ENCODE measurements around the gene IFNGR2. TPM values are rescaled to one million over a fixed set of nuclear protein-coding genes. Genes with fewer than 3 reads are reported as not detected.

Gene IFNGR2
- total and polyA plus RNA-seq, 2 experiments from 2014 or later, result 21.9 to 29.4 TPM

DNA sequence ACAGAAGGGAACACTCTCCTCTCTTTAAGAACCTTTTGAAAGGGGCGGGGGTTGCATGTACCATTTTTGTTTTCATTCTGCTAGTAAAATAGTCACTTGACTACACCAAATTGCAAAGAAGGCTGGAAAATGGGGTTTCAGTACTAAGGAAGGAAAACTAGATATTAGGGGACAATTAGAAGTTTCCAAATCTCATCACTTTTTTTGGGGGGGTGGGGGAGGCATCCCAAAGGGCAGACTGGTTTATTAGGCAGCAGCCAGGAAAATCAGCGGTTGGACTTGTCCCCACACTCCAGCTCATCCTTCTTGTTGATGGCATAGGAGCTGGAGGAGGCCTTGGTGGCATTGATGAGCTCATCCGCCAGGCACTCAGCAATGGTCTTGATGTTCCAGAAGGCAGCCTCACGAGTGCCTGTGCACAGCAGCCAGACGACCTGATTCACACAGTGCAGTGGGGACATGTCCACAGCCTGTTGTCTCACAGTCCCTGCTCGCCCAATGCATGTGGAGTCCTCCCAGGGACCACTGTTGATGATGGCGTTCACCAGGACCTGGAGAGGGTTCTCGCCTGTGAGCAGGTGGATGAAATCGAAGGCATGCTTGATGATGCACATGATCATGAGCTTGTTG lies 78.2 kb downstream of the IFNGR2 start (continued):
- TF ChIP-seq, protein P1, sequence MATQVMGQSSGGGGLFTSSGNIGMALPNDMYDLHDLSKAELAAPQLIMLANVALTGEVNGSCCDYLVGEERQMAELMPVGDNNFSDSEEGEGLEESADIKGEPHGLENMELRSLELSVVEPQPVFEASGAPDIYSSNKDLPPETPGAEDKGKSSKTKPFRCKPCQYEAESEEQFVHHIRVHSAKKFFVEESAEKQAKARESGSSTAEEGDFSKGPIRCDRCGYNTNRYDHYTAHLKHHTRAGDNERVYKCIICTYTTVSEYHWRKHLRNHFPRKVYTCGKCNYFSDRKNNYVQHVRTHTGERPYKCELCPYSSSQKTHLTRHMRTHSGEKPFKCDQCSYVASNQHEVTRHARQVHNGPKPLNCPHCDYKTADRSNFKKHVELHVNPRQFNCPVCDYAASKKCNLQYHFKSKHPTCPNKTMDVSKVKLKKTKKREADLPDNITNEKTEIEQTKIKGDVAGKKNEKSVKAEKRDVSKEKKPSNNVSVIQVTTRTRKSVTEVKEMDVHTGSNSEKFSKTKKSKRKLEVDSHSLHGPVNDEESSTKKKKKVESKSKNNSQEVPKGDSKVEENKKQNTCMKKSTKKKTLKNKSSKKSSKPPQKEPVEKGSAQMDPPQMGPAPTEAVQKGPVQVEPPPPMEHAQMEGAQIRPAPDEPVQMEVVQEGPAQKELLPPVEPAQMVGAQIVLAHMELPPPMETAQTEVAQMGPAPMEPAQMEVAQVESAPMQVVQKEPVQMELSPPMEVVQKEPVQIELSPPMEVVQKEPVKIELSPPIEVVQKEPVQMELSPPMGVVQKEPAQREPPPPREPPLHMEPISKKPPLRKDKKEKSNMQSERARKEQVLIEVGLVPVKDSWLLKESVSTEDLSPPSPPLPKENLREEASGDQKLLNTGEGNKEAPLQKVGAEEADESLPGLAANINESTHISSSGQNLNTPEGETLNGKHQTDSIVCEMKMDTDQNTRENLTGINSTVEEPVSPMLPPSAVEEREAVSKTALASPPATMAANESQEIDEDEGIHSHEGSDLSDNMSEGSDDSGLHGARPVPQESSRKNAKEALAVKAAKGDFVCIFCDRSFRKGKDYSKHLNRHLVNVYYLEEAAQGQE (IDR thresholded peaks at IDR 0.05; ENCODE audit: unreplicated experiment), result no peak
- no peak for TF ChIP-seq EZH2 (IDR thresholded peaks at IDR 0.05; ENCODE audit: low read depth, unreplicated experiment)
- no peak for TF ChIP-seq JUNB (IDR thresholded peaks at IDR 0.05; ENCODE audit: unreplicated experiment)
- TF ChIP-seq, protein P2, sequence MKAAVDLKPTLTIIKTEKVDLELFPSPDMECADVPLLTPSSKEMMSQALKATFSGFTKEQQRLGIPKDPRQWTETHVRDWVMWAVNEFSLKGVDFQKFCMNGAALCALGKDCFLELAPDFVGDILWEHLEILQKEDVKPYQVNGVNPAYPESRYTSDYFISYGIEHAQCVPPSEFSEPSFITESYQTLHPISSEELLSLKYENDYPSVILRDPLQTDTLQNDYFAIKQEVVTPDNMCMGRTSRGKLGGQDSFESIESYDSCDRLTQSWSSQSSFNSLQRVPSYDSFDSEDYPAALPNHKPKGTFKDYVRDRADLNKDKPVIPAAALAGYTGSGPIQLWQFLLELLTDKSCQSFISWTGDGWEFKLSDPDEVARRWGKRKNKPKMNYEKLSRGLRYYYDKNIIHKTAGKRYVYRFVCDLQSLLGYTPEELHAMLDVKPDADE (IDR thresholded peaks at IDR 0.05), result no peak

Other genes with a start within 250 kb of the IFNGR2 start
- 11.1 and 18.2 TPM in 2 replicates for gene IFNAR2, start 173.5 kb upstream of the IFNGR2 start, total RNA-seq (2014; rRNA removed; shearing (Covaris generic))
- 14.5 and 16.8 TPM in 2 replicates for gene IFNAR2, start 173.5 kb upstream of the IFNGR2 start, polyA plus RNA-seq (2016; fragmentation: Nextera tagmentation; extraction: Ambion mirVana)
- 2.1 and 2.5 TPM in 2 replicates for gene IL10RB, start 137.0 kb upstream of the IFNGR2 start, total RNA-seq (2014; rRNA removed; shearing (Covaris generic))
- 2.2 and 2.4 TPM in 2 replicates for gene IL10RB, start 137.0 kb upstream of the IFNGR2 start, polyA plus RNA-seq (2016; fragmentation: Nextera tagmentation; extraction: Ambion mirVana)
- 3.9 and 14.0 TPM in 2 replicates for gene IFNAR1, start 78.4 kb upstream of the IFNGR2 start, total RNA-seq (2014; rRNA removed; shearing (Covaris generic))
- 14.5 and 18.7 TPM in 2 replicates for gene IFNAR1, start 78.4 kb upstream of the IFNGR2 start, polyA plus RNA-seq (2016; fragmentation: Nextera tagmentation; extraction: Ambion mirVana)
- gene TMEM50B, start 76.6 kb downstream of the IFNGR2 start, total RNA-seq (2014; rRNA removed; shearing (Covaris generic)), result 19.1 and 25.1 TPM in 2 replicates
- gene TMEM50B, start 76.6 kb downstream of the IFNGR2 start, polyA plus RNA-seq (2016; fragmentation: Nextera tagmentation; extraction: Ambion mirVana), result 26.1 and 27.6 TPM in 2 replicates
- 2.5 and 5.0 TPM in 2 replicates for gene DNAJC28, start 88.3 kb downstream of the IFNGR2 start, total RNA-seq (2014; rRNA removed; shearing (Covaris generic))
- gene DNAJC28, start 88.3 kb downstream of the IFNGR2 start, polyA plus RNA-seq (2016; fragmentation: Nextera tagmentation; extraction: Ambion mirVana), result 3.8 and 6.6 TPM in 2 replicates
- gene GART, start 138.7 kb downstream of the IFNGR2 start, total RNA-seq (2014; rRNA removed; shearing (Covaris generic)), result 224 and 270 TPM in 2 replicates
- 86.3 and 87.6 TPM in 2 replicates for gene GART, start 138.7 kb downstream of the IFNGR2 start, polyA plus RNA-seq (2016; fragmentation: Nextera tagmentation; extraction: Ambion mirVana)
- gene SON, start 139.6 kb downstream of the IFNGR2 start, total RNA-seq (2014; rRNA removed; shearing (Covaris generic)), result 361 and 362 TPM in 2 replicates
- gene SON, start 139.6 kb downstream of the IFNGR2 start, polyA plus RNA-seq (2016; fragmentation: Nextera tagmentation; extraction: Ambion mirVana), result 1,421 and 1,477 TPM in 2 replicates
- gene DONSON, start 185.3 kb downstream of the IFNGR2 start, total RNA-seq (2014; rRNA removed; shearing (Covaris generic)), result 35.2 and 37.4 TPM in 2 replicates
- gene DONSON, start 185.3 kb downstream of the IFNGR2 start, polyA plus RNA-seq (2016; fragmentation: Nextera tagmentation; extraction: Ambion mirVana), result 27.2 and 32.9 TPM in 2 replicates
- 23.3 and 23.8 TPM in 2 replicates for gene CRYZL1, start 238.3 kb downstream of the IFNGR2 start, total RNA-seq (2014; rRNA removed; shearing (Covaris generic))
- gene CRYZL1, start 238.3 kb downstream of the IFNGR2 start, polyA plus RNA-seq (2016; fragmentation: Nextera tagmentation; extraction: Ambion mirVana), result 30.6 and 40.5 TPM in 2 replicates
- gene ITSN1, start 239.1 kb downstream of the IFNGR2 start, total RNA-seq (2014; rRNA removed; shearing (Covaris generic)), result 68.2 and 77.9 TPM in 2 replicates
- 83.4 and 95.7 TPM in 2 replicates for gene ITSN1, start 239.1 kb downstream of the IFNGR2 start, polyA plus RNA-seq (2016; fragmentation: Nextera tagmentation; extraction: Ambion mirVana)